ENCODE results near the gene SH2B2.
A peak's percentile ranks its signal among the peaks of the same experiment; 100 is the strongest.

SH2B2 gene

GRCh38 chr7:102286237-102287110 is at the start of gene SH2B2:
SH2B2 (plus strand) TSS chr7:102286868; CDS start chr7:102300551, 13,683 bp downstream.
- no peak for FAIRE-seq
- DNase-seq (ENCODE audit: insufficient read length, low spot score), result peak; percentile 67

- FAIRE-seq (no peak), DNase-seq (ENCODE audit: insufficient read length, low spot score) (no peak)
These were observed 47.4 kb upstream of the SH2B2 start for GRCh38 chr7:102239206-102239820.

GRCh38 chr7:102241431-102241830 is 45.2 kb upstream of the SH2B2 start:
- no peak for FAIRE-seq
- DNase-seq (ENCODE audit: insufficient read length, low spot score), result no peak

GRCh38 chr7:102244601-102245000 is 42.1 kb upstream of the SH2B2 start:
- no peak for DNase-seq (ENCODE audit: insufficient read length, low spot score)
- no peak for FAIRE-seq

- no peak for DNase-seq (ENCODE audit: insufficient read length, low spot score)
- no peak for FAIRE-seq
These were observed 38.6 kb upstream of the SH2B2 start for GRCh38 chr7:102248081-102248455.

- DNase-seq (ENCODE audit: insufficient read length, low spot score) (no peak), FAIRE-seq (no peak)
These were observed 37.9 kb upstream of the SH2B2 start for GRCh38 chr7:102248456-102249395.

DNA sequence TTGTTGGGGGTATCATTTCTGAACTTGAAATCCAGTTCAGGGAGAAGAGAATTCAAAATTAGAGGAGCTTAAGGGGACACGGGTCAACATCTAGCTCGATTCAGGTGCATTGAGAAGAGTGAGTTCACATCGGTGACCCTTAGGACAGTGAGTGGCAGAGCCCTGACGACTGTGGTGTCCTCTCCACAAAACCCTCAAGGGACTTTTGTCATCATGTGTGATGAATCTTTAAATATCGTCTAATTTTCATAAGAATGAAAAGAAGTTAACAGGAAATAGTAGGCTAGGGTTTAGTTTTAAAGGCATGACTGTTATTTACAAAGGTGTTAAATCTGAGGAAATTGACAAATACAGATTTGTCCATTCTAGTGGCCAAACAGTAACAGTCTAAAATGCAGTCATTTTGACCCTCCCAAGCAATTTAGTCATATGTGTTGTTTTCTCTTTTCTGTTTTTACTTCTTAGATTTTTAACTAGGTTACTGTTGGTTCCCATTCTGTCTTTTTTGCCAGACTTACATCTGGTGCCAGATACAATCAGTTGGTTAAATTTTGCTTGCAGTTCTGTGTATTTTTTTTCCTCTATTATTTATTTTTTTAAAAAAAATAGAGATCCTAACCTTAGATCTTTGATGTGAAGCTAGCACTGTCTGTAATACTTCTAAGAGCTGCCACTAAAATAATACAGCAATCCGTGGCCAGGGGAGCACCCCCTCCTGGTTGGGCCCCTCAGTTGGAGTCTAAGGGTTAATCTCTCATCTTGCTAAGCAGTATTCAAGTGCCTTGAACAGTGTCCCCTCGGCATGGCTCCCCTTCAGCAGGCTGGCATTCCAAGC is 34.9 kb upstream of the SH2B2 start:
- no peak for FAIRE-seq

GRCh38 chr7:102252366-102252982 is 34.2 kb upstream of the SH2B2 start:
- no peak for FAIRE-seq
- DNase-seq (ENCODE audit: insufficient read length, low spot score), result no peak

More for the DNA sequence above, 34.9 kb upstream of the SH2B2 start:
- no peak for DNase-seq (ENCODE audit: insufficient read length, low spot score)

- DNase-seq (ENCODE audit: insufficient read length, low spot score), result no peak
- FAIRE-seq, result no peak
These were observed 33.3 kb upstream of the SH2B2 start for GRCh38 chr7:102253066-102253972.

- no peak for DNase-seq (ENCODE audit: insufficient read length, low spot score)
- no peak for FAIRE-seq
These were observed 32.7 kb upstream of the SH2B2 start for GRCh38 chr7:102253973-102254370.

GRCh38 chr7:102254521-102254920 is 32.1 kb upstream of the SH2B2 start:
- DNase-seq (ENCODE audit: insufficient read length, low spot score) (no peak), FAIRE-seq (no peak)

DNA sequence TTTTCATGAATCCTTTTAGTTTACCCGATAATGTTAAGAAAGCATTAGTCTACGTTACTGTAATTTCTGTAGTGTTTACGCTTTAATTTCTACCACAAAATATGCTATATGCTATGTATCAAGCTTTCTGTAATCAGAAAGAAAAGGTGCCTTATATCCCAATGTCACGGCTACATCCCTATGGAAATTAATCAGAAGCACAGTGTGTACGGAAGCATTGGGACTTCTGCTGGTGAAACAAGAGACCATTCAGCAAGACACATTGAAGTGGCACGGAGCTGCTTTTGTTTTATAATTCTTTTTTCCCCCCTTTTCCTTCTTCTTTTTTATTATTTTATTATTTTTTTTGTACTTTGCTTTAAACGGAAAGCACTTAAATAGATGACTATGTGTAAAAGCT is 31.2 kb upstream of the SH2B2 start:
- FAIRE-seq, result no peak
- no peak for DNase-seq (ENCODE audit: insufficient read length, low spot score)

DNA sequence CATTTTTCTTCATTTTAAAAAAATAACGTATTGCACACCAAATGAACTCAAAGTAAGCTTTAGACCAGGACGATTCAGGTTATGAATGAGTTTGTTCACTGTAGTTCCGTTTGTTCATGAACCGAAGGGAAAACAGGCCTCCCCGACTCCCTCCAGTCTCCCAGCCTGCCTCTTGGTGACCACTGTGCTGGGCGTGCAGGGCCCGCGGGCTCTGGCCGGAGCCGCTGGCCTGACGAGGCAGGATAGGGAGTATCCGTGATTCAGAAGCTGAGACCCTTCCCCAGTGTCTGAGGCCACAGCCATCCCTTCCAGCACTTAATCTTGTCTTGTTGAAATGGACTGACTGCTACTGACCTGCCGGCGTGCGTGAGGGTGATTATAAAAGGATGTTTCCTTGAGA is 30.8 kb upstream of the SH2B2 start:
- FAIRE-seq, result no peak
- DNase-seq (ENCODE audit: insufficient read length, low spot score), result no peak

- DNase-seq (ENCODE audit: insufficient read length, low spot score) (no peak), FAIRE-seq (no peak)
These were observed 28.5 kb upstream of the SH2B2 start for GRCh38 chr7:102258073-102258748.

DNA sequence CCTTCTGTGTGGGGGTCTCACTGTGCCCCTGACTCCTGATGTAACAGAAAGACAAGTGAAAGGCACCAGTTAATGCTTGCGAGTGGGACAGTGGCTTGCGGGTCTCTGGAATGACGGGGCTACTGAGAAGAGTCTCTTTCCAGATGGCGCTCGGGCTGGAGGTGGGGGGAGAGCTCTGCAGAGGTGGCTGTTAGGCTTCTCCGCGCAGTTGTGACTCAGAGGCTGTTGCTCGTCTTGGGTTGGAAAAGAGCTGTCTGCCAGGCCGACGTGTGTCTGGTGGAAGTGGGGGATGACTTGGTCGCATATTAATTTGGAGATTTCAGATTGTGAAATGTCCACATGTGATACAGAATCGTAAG is 27.9 kb upstream of the SH2B2 start:
- no peak for FAIRE-seq
- DNase-seq (ENCODE audit: insufficient read length, low spot score), result no peak

GRCh38 chr7:102260856-102261255 is 25.8 kb upstream of the SH2B2 start:
- DNase-seq (ENCODE audit: insufficient read length, low spot score), result no peak
- no peak for FAIRE-seq

DNA sequence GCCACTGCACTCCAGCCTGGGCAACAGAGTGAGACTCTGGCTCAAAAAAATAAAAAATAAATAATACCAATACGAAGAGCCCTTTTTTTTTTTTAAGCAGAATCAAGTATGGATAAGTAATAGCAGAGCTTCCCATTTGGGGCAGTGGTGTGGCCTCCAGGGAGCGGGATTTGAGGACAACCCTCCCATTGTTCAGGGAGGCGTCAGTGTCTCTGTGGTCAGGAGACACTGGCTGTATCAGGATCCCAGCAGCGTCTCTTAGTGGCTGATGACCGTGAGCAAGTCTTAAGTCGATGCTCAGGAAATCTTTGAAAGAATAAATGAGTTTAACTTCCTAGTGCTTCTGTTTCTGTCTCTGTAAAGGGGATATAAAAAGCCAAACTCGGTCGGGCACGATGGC is 25.2 kb upstream of the SH2B2 start:
- DNase-seq (ENCODE audit: insufficient read length, low spot score) (no peak), FAIRE-seq (no peak)

DNA sequence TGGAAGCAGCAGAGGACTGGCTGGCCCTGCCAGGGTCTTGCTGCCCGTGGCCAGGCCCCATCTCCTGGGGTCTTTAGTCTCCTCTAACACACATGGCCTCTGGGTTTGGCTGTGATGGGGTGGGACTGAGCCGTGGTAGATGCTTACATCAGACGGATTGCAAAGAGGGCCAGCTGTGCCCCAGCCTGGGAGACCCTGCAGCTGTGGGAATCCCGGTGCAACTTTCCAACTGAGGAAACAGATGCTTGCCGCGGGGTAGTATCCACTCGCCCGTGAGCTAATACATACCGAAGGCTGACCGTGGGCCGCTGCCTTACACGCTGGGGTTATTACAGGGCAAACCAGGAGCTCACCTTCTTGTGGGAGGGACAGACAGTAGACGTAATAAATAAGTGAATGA is 24.1 kb upstream of the SH2B2 start:
- DNase-seq (ENCODE audit: insufficient read length, low spot score), result no peak
- FAIRE-seq, result no peak
